Left lung (tissue), 10 donors: ENCODE measurements around the gene C6orf52. TPM values are rescaled to one million over a fixed set of nuclear protein-coding genes. Genes with fewer than 3 reads are reported as not detected.
"Not testable (repeated sequence)": the region's sequence is repeated elsewhere in the genome, so short reads cannot be mapped to it uniquely, and the experiment has no call there.

ENCODE experiments used
- ATAC-seq: fragments of 200-7000 bp; cut with Tn5 transposase; one replicate; pipeline ENCODE4 v1.9.1; 2020; ENCODE audit warnings: moderate library complexity
- DNase-seq, 4 donors: peaks; one replicate each; pipeline ENCODE4 v3.0.0-alpha.2; 2013 to 2020
- H3K27ac ChIP-seq, 2 donors: fragments of 200-600 bp; sonication (generic) in 1 of 2; one replicate each; pipeline versions ENCODE4 v1.5.0 to v1.8.0; 2020 to 2021
- H3K27me3 ChIP-seq, 2 donors: fragments of 200-600 bp; sonication (generic) in 1 of 2; one replicate each; pipeline versions ENCODE4 v1.5.0 to v1.8.0; 2020 to 2021
- H3K36me3 ChIP-seq, 2 donors: fragments of 200-600 bp; sonication (generic) in 1 of 2; one replicate each; pipeline versions ENCODE4 v1.5.0 to v1.8.0; 2020 to 2021
- H3K4me1 ChIP-seq, 2 donors: fragments of 200-600 bp; one replicate each; pipeline ENCODE4 v1.8.0; 2021
- H3K4me3 ChIP-seq, 2 donors: fragments of 200-600 bp; sonication (generic) in 1 of 2; one replicate each; pipeline versions ENCODE4 v1.5.0 to v1.8.0; 2020 to 2021; ENCODE audit warnings: mild to moderate bottlenecking in 1 of 2
- H3K9me3 ChIP-seq, 2 donors: fragments of 200-600 bp; sonication (generic) in 1 of 2; one replicate each; pipeline versions ENCODE4 v1.5.0 to v1.8.0; 2020 to 2021
- intact Hi-C, 2 donors: fragments of 100-400 bp; cut with DNase I; formaldehyde crosslinking; loops; one replicate each; pipeline versions ENCODE4 v1.11.2 to v1.14.2; 2022
- polyA plus RNA-seq, 6 donors: library from polyadenylated mRNA; unstranded; fragments of 120-200 nt; gene quantifications; one replicate each; pipeline ENCODE4 v1.2.1, GENCODE V29; 2013; ENCODE audit not compliant: insufficient read length in 6 of 6
- total RNA-seq, 2 donors: library from RNA; stranded (reverse); fragmentation: NEBNext Ultra II Directional; extraction: Animal tissue kit (Norgen Biotek cat#: 25700); gene quantifications; one replicate each; pipeline ENCODE4 v1.2.1, GENCODE V29; 2021
- TF ChIP-seq, protein P1 (sequence below), 2 donors: fragments of 200-600 bp; sonication (generic) in 1 of 2; IDR thresholded peaks; one replicate each; pipeline versions ENCODE4 v1.5.0 to v1.8.0; 2021; ENCODE audit warnings: antibody characterized with exemption in 2 of 2
- donor health status: DM: no; HTN: yes; CAD: no.
- donor health status: DM: no; HTN: no; CAD: no.

Gene C6orf52
- total and polyA plus RNA-seq, 8 donors, result 0.58 to 6.1 (median 1.4) TPM

DNA sequence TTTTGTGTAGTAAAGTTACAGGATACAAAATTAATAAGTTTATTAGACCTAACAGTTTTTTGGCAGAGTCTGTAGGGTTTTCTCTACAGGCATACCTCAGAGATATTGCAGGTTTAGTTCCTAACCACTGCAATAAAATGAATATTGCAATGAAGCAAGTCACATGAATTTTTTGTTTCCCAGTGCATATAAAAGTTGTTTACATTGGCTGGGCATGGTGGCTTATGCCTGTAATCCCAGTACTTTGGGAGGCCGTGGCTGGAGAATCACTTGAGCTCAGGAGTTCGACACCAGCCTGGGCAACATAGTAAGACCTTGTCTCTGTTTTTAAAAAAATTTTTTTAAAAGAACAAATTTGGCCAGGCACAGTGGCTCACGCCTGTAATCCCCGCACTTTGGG lies 16.0 kb downstream of the C6orf52 start:
- intact Hi-C loops, result no loop called here
- TF ChIP-seq, protein P1, sequence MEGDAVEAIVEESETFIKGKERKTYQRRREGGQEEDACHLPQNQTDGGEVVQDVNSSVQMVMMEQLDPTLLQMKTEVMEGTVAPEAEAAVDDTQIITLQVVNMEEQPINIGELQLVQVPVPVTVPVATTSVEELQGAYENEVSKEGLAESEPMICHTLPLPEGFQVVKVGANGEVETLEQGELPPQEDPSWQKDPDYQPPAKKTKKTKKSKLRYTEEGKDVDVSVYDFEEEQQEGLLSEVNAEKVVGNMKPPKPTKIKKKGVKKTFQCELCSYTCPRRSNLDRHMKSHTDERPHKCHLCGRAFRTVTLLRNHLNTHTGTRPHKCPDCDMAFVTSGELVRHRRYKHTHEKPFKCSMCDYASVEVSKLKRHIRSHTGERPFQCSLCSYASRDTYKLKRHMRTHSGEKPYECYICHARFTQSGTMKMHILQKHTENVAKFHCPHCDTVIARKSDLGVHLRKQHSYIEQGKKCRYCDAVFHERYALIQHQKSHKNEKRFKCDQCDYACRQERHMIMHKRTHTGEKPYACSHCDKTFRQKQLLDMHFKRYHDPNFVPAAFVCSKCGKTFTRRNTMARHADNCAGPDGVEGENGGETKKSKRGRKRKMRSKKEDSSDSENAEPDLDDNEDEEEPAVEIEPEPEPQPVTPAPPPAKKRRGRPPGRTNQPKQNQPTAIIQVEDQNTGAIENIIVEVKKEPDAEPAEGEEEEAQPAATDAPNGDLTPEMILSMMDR (IDR thresholded peaks at IDR 0.05), result no peak
- H3K4me1 ChIP-seq, result no peaks in the 10 kb centered on the region
- H3K9me3 ChIP-seq, result no peaks in the 10 kb centered on the region
- ATAC-seq (no peak), DNase-seq (no peak)
- H3K27me3 ChIP-seq, result no peaks in the 10 kb centered on the region
- H3K27ac ChIP-seq, result no peak overlapping the region
- no peaks in the 10 kb centered on the region for H3K36me3 ChIP-seq
- H3K4me3 ChIP-seq, result no peak overlapping the region

DNA sequence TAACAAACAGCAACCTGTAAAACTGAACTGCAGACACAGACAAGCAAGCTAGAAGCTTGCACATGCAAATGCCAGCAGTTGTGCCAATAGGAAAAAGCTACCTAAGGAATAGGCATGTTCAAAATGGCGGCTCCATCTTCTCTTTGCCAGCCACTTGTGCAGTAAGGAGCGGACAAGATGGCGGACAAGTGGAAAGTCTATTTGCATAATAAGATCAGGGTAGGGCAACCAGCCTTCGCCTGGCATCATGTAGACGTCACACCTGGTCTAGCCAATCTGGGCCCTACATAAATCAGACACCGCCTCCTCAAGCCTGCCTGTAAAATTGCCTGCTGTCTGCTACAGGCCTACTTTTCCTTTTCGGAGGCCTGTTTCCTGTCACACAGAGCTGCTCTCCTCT lies 18.0 kb downstream of the C6orf52 start:
- ATAC-seq, result no peak
- DNase-seq, result no peak

DNA sequence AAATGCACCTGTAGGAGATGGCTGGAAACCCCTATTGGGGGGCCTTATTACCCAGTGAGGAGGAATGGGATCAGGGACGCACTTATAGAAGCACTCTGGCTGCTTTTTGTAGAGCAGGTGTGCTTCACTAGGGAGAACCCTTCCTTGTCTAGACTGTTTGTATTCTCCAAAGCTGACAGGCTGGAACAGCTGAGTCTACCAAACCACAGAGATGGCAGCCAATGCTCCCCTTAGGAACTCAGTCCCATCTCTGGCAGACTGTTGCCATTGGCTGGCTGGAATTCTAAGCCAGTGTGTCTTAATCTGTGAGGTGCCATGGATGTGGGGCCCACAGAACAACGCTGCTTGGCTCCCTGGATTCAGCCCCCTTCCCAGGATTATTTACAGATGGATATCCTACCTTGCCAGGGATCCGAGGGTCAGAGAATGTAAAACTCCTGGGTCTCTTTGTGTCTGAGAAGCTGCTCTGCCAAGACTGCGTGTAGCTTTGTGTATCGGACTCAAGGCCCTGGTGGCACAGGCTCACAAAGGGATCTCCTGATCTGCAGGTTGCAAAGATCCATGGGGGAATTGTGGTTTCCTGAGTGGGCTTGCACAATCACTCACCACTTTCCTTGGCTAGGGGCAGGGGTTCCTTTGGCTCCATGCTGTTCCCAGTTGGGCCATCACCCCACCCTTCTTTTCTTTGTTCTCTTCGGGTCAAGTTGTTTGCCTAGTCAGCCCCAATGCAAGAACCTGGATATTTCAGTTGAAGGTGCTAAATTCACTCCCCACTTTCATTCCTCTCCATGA lies 26.1 kb downstream of the C6orf52 start:
- H3K36me3 ChIP-seq, result no peaks in the 10 kb centered on the region
- no peaks in the 10 kb centered on the region for H3K27me3 ChIP-seq
- H3K4me3 ChIP-seq, result no peak overlapping the region
- no peak overlapping the region for H3K27ac ChIP-seq
- no peak for DNase-seq
- H3K4me1 ChIP-seq, result no peaks in the 10 kb centered on the region
- intact Hi-C loops, result no loop called here
- peaks cover 0 to 4% of the 10 kb centered on the region in 2 donors for H3K9me3 ChIP-seq
- TF ChIP-seq, protein P1 (IDR thresholded peaks at IDR 0.05), result no peak
- no peak for ATAC-seq

More for the DNA sequence above, 18.0 kb downstream of the C6orf52 start:
- no peak overlapping the region for H3K4me3 ChIP-seq
- no peaks in the 10 kb centered on the region for H3K36me3 ChIP-seq
- no peaks in the 10 kb centered on the region for H3K4me1 ChIP-seq
- no peaks in the 10 kb centered on the region for H3K9me3 ChIP-seq
- no peak overlapping the region for H3K27ac ChIP-seq
- intact Hi-C loops, result no loop called here
- H3K27me3 ChIP-seq, result no peaks in the 10 kb centered on the region
- TF ChIP-seq, protein P1 (IDR thresholded peaks at IDR 0.05), result no peak

DNA sequence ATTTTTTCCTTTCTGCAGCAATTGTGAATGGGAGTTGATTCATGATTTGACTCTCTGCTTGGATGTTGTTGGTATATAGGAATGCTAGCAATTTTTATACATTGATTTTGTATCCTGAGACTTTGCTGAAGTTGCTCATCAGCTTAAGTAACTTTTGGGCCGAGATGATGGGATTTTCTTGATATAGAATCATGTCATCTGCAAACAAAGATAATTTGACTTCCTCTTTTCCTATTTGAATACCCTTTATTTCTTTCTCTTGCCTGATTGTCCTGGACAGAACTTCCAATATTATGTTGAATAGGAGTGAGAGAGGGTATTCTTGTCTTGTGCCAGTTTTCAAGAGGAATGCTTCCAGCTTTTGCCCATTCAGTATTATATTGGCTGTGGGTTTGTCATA lies 28.8 kb downstream of the C6orf52 start:
- ATAC-seq, intact Hi-C loops, DNase-seq, H3K27me3 ChIP-seq, H3K27ac ChIP-seq, H3K4me1 ChIP-seq, H3K36me3 ChIP-seq, H3K4me3 ChIP-seq, H3K9me3 ChIP-seq: not testable (repeated sequence)

DNA sequence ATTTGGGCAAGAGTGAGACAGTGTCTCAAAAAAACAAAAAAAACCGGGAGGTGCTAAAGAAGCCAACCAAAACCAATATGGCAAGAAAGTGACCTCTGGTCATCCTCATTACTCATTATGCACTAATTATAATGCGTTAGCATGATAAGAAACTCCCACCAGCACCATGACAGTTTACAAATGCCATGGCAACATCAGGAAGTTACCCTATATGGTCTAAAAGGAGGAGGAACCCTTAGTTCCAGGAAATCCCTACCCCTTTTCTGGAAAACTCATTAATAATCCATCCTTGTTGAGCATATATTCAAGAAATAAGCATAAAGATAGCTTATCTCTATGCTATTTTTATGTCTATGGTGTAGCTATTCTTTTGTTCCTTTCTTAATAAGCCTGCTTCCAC lies 31.7 kb downstream of the C6orf52 start:
- intact Hi-C loops, result no loop called here
- no peaks in the 10 kb centered on the region for H3K36me3 ChIP-seq
- no peak overlapping the region for H3K4me3 ChIP-seq
- peaks cover 0 to 4% of the 10 kb centered on the region in 2 donors for H3K9me3 ChIP-seq
- no peak overlapping the region for H3K27ac ChIP-seq
- TF ChIP-seq, protein P1 (IDR thresholded peaks at IDR 0.05), result no peak
- peaks cover 0 to 4% of the 10 kb centered on the region in 2 donors for H3K27me3 ChIP-seq
- no peak for DNase-seq
- H3K4me1 ChIP-seq, result no peaks in the 10 kb centered on the region
- no peak for ATAC-seq
